ENCODE data around the gene NAP1L1. TPM values are rescaled to one million over a fixed set of nuclear protein-coding genes. Genes with fewer than 3 reads are reported as not detected.

Gene NAP1L1
- total RNA-seq, 4 donors from 2014 or later, result 78.9 to 191 (median 150) TPM

DNA sequence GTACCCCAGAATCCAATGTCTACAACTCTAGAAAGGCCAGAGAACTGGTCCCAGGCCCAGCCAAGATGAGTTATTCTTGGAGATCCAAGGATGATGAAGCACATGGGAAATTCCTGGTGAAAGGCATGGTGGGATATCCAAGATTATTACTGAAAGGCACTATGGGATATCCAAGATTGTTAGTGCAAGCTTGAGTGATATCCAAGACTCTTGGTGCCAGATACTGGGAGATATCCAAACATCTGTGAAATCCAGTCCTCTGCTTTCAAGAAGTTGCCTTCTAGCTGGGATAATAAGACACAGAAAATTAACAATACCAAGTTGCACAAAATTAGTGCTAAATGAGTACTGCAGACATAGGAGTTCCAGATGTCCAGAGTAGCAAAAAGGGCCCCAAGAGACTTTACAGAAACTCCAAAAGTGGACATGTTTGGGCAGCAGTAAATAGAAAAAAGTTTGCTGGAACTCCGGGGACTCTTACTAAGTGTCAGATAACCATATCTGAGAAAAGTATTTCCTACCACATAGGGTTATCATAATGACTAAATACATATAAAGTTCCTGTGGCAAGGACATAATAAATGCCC lies 87.5 kb downstream of the NAP1L1 start:
- Histone ChIP-seq H3K4me1 (no peaks in the 10 kb centered on the region), H3K36me3 (no peaks in the 10 kb centered on the region), H3K9me3 (no peaks in the 10 kb centered on the region), H3K4me3 (no peak overlapping the region), H3K27me3 (no peaks in the 10 kb centered on the region), H3K27ac (no peak overlapping the region)
- WGBS, 2 donors (ENCODE audit: low coverage in 1 of 2), result 60 to 81% methylated on average over 1 of the region's 1 CpG
- no peak for DNase-seq
- no peak for TF ChIP-seq EP300 (IDR thresholded peaks at IDR 0.05; ENCODE audit: low read depth)
- no peak for TF ChIP-seq POLR2A (IDR thresholded peaks at IDR 0.05)
- TF ChIP-seq POLR2AphosphoS5 (IDR thresholded peaks at IDR 0.05), result no peak
- TF ChIP-seq, protein P1, sequence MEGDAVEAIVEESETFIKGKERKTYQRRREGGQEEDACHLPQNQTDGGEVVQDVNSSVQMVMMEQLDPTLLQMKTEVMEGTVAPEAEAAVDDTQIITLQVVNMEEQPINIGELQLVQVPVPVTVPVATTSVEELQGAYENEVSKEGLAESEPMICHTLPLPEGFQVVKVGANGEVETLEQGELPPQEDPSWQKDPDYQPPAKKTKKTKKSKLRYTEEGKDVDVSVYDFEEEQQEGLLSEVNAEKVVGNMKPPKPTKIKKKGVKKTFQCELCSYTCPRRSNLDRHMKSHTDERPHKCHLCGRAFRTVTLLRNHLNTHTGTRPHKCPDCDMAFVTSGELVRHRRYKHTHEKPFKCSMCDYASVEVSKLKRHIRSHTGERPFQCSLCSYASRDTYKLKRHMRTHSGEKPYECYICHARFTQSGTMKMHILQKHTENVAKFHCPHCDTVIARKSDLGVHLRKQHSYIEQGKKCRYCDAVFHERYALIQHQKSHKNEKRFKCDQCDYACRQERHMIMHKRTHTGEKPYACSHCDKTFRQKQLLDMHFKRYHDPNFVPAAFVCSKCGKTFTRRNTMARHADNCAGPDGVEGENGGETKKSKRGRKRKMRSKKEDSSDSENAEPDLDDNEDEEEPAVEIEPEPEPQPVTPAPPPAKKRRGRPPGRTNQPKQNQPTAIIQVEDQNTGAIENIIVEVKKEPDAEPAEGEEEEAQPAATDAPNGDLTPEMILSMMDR (IDR thresholded peaks at IDR 0.05), result no peak
- intact Hi-C loops (cut with DNase I; ENCODE audit: low total_unique reads) (no loop called here), in situ Hi-C loops (cut with MboI; ENCODE audit: low pct_ligation_motif_present in 1 of 4, low pct_unique_long_range_greater_than_20kb in 1 of 4, low sequenced_read_pairs in 3 of 4) (no loop called here)

DNA sequence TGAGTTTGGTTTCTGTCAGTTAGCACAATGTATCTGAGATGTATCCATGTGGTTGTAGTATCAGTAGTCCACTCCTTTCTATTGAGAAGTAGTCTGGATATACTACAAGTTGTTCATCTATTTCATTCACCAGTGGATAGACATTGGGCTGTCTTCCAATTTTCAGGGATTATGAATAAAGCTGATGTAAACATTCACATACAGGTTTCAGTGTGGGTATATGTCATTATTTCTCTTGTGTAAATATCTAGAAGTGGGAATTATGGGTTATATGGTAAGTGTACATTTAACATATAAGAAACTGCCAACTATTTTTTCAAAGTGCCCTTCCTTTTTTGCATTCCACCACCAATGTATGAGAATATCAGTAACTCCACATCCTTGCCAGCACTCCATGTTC lies 88.8 kb downstream of the NAP1L1 start:
- H3K9me3 ChIP-seq, result no peaks in the 10 kb centered on the region
- H3K27me3 ChIP-seq, result no peaks in the 10 kb centered on the region
- no peak overlapping the region for H3K27ac ChIP-seq

DNA sequence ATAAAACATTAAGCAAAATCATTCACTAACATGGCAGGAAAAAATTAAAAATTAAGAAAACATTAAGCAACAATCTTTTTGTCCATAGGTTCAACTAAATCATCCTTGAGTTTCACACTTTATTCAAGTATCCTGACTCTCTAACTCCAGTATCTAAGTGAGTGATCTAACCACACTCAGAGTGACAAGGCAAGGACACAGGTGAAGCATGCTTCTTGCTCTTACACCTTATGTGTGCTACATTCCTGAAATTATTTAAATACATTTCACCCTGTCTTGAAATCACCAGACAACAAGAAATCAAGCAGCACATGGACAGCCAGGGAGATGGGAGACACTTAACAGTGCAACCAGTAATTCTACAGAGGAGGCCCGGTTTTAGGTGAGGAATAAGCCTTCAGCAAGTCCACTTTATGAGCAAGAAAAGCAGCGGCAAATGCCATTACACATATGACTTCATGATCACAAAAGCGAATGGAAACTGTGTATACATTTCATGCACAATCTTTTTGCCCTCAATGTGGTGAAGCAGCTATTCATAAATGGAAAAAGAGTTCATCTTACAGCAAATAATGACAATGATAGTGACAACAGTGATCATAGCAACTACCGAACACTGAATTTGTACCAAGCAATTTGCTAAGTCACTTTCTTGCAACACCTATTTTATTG lies 90.3 kb downstream of the NAP1L1 start:
- intact Hi-C loops (cut with DNase I; ENCODE audit: low total_unique reads) (no loop called here), in situ Hi-C loops (cut with MboI; ENCODE audit: low pct_ligation_motif_present in 1 of 4, low pct_unique_long_range_greater_than_20kb in 1 of 4, low sequenced_read_pairs in 3 of 4) (no loop called here)
- H3K36me3 ChIP-seq, result no peaks in the 10 kb centered on the region
- TF ChIP-seq POLR2A (IDR thresholded peaks at IDR 0.05), result no peak
- no peak for TF ChIP-seq POLR2AphosphoS5 (IDR thresholded peaks at IDR 0.05)
- TF ChIP-seq EP300 (IDR thresholded peaks at IDR 0.05; ENCODE audit: low read depth), result no peak
- TF ChIP-seq, protein P1 (IDR thresholded peaks at IDR 0.05), result no peak
- H3K4me1 ChIP-seq, result no peaks in the 10 kb centered on the region
- no peak for DNase-seq
- WGBS, 2 donors (ENCODE audit: low coverage in 1 of 2), result 0 to 84% methylated on average over 1 to 4 of the region's 4 CpGs
- no peaks in the 10 kb centered on the region for H3K27me3 ChIP-seq
- H3K9me3 ChIP-seq, result no peaks in the 10 kb centered on the region
- H3K27ac ChIP-seq, result no peak overlapping the region
- no peak overlapping the region for H3K4me3 ChIP-seq

More for the DNA sequence above, 88.8 kb downstream of the NAP1L1 start:
- Histone ChIP-seq H3K4me3 (no peak overlapping the region), H3K4me1 (no peaks in the 10 kb centered on the region), H3K36me3 (no peaks in the 10 kb centered on the region)
- DNase-seq, result no peak
- intact Hi-C loops (cut with DNase I; ENCODE audit: low total_unique reads) (no loop called here), in situ Hi-C loops (cut with MboI; ENCODE audit: low pct_ligation_motif_present in 1 of 4, low pct_unique_long_range_greater_than_20kb in 1 of 4, low sequenced_read_pairs in 3 of 4) (no loop called here)
- TF ChIP-seq POLR2AphosphoS5 (IDR thresholded peaks at IDR 0.05) (no peak), POLR2A (IDR thresholded peaks at IDR 0.05) (no peak), EP300 (IDR thresholded peaks at IDR 0.05; ENCODE audit: low read depth) (no peak)
- TF ChIP-seq, protein P1 (IDR thresholded peaks at IDR 0.05), result no peak

DNA sequence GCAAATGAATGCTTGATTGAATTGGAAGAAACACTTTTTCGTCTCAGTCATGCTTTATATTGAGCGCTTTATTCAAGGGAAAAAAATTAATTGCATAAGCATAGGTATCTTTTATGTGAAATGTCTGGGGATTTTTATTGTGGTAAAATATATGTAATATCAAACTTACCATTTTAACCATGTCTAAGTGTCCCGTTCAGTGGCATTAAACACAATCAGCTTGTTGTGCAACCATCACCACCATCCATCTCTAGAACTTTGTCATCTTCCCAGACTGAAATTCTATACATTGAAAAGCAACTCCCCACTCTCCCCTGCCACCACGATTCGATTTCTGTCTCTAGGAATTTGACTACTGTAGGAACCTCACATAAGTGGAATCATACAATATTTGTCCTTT lies 92.7 kb downstream of the NAP1L1 start:
- Histone ChIP-seq H3K4me3 (no peak overlapping the region), H3K36me3 (no peaks in the 10 kb centered on the region), H3K27ac (no peak overlapping the region), H3K9me3 (no peaks in the 10 kb centered on the region), H3K4me1 (no peaks in the 10 kb centered on the region), H3K27me3 (no peaks in the 10 kb centered on the region)
- no peak for DNase-seq
- intact Hi-C loops (cut with DNase I; ENCODE audit: low total_unique reads) (no loop called here), in situ Hi-C loops (cut with MboI; ENCODE audit: low pct_ligation_motif_present in 1 of 4, low pct_unique_long_range_greater_than_20kb in 1 of 4, low sequenced_read_pairs in 3 of 4) (no loop called here)
- TF ChIP-seq, protein P1 (IDR thresholded peaks at IDR 0.05), result no peak
- TF ChIP-seq POLR2A (IDR thresholded peaks at IDR 0.05) (no peak), POLR2AphosphoS5 (IDR thresholded peaks at IDR 0.05) (no peak), EP300 (IDR thresholded peaks at IDR 0.05; ENCODE audit: low read depth) (no peak)
- 61 to 86% methylated on average over 3 to 5 of the region's 5 CpGs for WGBS, 2 donors (ENCODE audit: low coverage in 1 of 2)

Measured in transverse colon (tissue), 4 donors.